GM18526 (cell line): ENCODE data around the gene KRTAP10-9.

Experiments
- POLR2A ChIP-seq: IDR thresholded peaks from 3 replicates; pipeline ENCODE4 v1.6.1; 2011; ENCODE audit not compliant: insufficient read length; ENCODE audit errors: extremely low read depth

The KRTAP10-9 gene

DNA sequence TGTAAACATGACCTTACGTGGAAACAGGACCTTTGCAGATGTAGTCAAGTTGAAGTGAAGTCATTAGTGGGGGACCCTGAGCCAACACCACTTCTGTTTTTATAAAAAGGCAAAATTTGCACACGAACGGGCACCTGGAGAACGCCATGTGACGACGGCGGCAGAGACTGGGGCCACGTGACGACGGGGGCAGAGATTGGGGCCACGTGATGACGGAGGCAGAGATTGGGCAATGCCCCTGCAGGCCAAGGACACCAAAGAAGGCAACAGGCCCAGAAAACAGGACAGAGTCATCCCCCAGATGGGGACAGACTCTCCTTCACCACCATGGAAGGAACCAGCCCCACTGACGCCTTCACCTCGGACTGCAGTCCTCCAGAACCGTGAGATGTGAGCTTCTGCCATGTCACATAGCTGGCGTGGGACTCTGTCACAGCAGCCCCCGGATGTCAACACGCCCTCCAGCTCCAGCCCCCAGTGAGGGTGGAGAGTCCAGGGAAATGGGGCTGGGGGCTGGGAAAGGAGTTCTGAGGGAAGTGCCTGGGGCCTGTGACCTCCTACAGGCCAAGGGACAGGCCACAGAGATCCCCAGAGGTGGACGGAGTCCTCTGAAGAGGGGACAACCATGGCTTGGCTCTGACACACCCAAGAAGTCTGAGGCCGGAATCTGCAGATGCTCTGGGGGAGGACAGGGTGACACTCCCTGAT is 23.5 kb downstream of the KRTAP10-9 start:
- no peak for TF ChIP-seq POLR2A

DNA sequence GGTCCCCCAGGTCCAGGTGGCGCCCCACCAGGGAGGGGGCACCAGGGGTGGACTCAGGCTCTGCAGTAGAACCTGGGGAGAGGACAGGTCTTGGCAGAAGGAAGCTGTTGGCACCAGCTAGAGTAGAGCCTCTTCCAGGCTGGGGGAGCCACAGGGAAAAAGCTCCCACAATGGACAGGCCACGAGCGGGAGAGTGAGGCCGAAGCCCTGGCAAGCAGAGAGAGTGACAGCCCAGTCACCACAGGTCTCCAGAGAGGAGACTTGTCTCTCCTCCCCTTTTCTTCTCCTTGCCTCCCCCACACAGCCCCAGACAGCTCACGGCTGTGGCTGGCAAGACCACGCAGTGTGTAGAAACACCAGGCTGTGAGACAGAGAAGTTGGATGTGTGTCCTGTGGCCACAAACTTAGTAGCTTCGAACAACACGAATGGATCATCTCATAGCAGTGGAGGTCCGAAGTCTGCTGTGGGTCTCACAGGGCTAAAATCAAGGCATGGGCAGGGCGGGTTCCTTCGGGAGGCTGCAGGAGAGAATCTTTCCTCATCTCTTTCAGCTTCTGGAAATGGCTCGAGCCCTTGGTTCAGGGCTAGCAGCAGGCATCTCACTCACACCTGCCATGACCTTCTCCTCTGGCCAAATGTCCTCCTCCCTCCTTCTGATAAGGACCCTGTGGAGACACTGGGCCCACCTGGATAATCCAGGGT is 24.2 kb downstream of the KRTAP10-9 start:
- TF ChIP-seq POLR2A: no peak

DNA sequence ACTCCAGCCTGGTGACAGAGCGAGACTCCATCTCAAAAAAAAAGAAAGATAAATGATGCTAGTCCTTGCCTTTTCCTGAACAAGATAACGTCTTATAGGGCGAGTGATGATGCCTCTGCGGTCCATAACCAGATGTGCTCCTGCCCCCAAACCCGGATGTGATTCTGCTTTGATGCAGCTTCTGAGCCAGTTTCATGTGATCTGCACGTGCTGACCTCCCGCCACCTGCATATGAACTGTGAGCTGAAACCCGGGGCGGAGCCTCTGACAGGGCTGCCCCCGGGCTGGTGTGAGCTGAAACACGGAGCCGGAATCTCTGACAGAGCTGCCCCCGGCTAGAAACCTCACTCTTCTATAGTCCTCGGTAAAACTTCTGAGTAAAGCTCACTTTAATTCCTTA is 26.2 kb downstream of the KRTAP10-9 start:
- TF ChIP-seq POLR2A: no peak

DNA sequence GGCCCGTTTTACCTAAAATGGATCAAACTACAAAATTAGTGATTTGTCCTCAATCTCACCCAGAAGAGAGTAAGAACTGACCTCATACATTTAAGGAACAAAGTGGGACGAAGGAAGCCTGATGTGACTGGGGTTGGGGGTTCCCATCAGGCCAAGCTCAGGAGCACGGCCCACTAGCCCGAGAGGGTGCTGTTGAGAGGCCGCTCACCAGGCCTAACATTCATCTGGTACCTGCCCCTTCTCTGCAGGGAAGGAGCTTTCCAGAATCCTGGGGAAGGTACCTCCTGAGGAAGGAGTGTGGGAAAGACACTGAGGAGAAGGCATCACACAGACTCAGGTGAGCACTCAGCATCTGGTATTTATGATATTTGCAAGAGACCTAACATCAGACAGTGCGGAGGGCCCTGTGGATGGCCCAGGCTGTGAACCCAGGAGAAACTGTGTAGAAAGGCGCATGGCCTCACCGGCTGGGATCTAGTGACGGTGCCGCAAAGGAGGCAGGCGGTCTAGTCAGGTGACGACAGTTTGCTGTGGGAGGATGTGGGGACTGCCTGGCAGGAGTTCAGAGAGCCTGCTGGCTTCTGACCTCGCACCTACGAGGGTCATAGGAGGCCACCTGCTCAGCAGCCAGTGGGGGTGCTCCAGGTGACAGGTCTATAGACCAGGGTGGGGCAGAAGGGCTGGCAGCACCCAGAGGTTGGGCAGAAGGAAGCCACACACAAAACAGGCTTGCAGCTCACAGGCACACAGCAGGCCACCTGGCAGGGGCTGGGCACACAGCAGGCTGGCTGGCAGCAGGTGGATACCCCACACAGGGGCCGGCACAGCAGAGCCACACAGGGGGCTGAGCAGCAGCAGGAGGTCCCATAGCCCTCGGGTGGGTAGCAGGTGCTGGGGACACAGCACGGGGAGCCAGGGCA is 27.0 kb downstream of the KRTAP10-9 start:
- no peak for TF ChIP-seq POLR2A

DNA sequence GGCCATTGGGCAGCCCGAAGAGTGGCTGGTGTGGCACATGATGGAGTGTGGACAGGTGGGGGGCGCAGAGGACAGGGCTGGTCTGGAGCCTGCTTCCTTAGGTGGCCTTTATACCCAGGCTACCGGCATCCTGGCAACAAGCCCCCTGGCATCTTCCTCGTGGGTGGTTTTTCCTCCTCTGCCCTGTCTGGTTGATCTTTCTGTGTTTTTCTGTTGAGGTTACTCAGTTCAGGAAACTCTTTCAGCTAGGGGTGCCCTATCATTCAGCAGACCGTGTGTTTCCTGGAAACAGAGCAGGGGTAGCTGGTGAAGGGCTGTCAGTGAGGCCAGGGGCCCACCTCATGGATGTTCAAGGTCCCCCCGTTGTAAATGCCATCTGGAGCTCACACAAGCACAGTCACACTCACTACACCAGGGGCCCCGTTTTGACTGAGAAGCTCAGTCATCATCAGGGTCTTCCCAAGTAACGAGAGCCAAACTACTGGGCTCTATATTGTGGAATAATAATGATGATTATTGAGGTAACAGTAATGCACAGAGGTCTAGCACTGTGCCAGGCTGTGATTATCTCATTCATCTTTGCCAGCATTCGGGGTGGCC is 27.8 kb downstream of the KRTAP10-9 start, which contains the start of gene KRTAP12-4:
Gene KRTAP12-4, minus strand, starts transcription at position 84 of the 600 bp plus-strand sequence. Its CDS starts 45 bp downstream, at position 39.
- TF ChIP-seq POLR2A: no peak

DNA sequence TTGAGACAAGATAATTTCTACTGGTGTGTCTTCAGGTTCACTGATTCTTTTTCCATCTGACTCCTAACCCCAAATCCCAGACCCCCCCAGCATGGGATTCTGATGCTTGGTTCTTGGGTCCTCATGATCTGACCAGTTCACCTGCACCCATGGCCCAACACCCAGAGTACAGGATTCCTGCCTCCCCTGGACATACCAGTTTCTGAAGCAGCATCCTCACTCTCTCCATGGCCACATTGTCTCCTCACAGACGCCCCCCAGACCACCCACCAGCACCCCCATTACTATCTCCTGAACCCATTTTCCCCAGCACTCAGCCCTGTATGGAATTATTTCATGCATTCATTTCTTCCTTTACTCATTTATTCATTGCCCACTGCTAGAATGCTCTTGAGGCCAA is 30.0 kb downstream of the KRTAP10-9 start:
- TF ChIP-seq POLR2A: no peak

DNA sequence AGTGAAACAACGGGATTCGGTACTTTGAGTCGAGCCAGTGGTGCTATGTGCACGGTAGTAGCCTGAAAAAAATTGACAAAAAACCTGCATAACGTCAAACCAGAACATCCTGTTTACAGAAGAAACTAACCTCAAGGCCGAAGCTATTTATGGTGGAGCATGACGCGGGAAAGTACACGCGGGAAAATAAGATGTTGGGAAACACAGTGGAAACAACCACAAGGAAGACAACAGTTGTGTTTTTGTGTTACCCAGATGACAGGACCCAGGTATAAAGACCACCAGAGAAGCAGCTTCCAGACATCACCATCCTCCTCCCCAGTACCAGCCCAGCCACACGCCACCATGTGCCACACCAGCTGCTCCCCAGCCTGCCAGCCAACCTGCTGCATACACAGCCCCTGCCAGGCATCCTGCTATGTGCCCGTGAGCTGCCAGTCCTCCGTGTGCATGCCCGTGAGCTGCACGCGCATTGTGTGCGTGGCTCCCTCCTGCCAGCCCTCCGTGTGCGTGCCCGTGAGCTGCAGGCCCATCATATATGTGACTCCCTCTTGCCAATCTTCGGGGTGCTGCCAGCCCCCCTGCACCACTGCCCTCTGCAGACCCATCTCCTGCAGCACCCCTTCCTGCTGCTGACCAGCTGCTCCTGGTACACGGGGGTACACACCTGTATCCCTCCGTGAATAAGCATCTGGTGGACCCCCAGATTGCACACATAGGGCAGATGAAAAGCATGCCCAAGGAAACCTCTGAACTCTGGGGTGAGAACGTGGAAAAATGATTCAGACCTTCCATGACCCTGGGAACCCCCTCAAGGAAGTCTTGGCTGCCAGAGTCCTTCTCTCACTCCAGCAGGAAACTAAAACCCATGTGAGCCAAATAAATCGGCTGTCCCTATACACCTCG is 31.0 kb downstream of the KRTAP10-9 start, which contains the start of gene KRTAP12-3:
Gene KRTAP12-3, plus strand, starts transcription at position 298 of the 906 bp plus-strand sequence. Its CDS starts 48 bp downstream, at position 346.
- TF ChIP-seq POLR2A: no peak

DNA sequence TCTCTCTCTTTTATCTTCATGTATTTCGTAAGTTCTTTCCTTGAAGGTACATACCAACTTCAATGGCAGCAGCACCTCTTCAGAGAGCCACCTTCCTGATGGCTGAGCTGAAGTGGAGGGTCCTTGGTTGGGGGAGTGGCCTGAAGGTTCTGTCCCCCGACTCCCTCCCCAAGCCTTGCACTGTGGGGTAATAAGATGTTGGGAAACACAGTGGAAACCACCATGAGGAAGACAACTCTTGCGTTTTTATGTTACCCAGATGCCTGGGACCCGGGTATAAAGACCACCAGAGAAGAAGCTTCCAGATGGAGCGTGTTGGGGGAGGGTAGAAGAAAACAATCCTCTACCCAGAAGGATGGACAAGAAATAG is 31.6 kb downstream of the KRTAP10-9 start:
- TF ChIP-seq POLR2A: no peak

DNA sequence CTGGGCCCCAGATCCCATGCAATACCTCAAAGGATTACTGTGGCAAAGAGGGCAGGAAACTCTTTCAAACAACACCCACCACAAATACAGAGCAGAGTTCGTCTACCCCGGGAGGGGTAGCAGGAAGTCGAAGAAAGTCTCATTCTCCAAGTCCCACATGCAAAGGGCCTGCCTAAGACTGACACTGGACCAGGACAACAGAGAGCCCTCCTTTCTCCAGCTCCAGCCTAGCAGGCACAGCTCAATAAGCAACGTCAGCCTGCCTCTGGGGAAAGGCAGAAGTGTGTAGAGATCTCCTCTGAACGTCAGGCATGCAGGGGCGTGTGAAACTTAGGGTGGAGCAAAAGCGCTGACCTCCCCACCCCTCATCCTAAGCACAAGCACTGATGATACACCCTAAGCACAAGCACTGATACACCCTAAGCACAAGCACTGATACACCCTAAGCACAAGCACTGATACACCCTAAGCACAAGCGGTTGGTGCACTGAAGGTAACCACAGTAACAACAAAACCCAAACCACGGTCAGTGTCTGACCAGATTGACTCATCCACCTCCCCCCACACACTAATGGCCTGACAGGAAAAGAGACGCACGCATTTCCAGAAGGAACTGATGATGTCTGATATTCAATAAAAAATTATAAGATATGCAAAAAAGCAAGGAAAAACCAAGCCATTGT is 32.2 kb downstream of the KRTAP10-9 start:
- no peak for TF ChIP-seq POLR2A

DNA sequence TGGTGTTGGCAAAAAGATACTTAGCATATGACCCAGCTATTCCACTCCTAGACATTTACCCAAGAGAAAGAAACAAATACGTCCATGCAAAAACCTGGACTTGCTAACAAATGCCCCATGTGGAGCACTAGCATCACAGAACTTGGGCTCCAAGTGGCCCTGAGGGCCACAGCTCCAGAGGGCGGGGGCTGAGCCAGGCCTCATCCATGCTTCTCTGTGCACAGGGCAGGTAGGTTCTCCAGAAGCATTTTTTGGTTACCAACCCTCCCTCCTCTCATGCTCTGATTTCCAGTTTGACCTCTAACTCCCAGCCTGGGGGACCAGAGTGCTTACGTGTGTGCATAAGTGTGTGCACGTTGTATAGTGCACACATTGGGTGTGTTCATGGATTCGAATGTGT is 37.8 kb downstream of the KRTAP10-9 start:
- TF ChIP-seq POLR2A: no peak

DNA sequence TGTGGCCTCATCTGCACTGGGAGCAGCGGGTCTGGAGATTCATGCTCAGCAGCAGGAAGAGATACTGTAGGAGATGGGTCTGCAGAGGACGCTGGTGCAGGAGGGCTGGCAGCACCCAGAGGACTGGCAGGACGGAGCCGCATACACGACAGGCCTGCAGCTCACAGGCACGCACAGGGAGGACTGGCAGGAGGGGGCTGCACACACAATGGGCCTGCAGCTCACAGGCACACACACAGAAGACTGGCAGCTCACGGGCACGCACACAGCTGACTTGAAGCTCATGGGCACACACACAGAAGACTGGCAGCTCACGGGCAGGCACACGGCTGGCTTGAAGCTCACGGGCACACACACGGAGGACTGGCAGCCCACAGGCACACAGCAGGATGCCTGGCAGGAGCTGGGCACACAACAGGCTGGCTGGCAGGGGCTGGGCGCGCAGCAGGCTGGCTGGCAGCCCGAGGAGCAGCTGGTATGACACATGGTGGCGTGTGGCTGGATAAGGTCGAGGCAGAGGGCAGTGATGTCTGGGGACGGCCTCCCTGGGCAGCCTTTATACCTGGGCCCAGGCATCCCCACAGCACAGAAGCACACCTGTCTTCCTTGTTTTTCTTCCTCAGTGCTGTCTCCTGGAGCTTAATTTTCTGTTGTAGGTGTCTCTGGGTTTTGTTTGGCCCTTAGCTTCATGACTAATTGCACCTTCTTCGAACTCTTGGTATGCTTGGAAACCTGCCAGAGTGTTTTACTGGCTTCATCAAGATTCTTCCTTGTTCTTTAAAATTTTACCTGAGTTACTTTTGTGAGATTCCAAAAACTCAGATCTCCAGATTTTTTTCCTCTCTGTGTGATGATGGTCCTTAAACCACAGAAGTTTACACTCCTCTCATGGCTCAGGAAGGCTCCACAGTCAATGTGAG is 39.8 kb downstream of the KRTAP10-9 start, which contains the start of gene KRTAP12-2:
Gene KRTAP12-2, minus strand, starts transcription at position 527 of the 920 bp plus-strand sequence. Its CDS starts 41 bp downstream, at position 486.
- TF ChIP-seq POLR2A: no peak

DNA sequence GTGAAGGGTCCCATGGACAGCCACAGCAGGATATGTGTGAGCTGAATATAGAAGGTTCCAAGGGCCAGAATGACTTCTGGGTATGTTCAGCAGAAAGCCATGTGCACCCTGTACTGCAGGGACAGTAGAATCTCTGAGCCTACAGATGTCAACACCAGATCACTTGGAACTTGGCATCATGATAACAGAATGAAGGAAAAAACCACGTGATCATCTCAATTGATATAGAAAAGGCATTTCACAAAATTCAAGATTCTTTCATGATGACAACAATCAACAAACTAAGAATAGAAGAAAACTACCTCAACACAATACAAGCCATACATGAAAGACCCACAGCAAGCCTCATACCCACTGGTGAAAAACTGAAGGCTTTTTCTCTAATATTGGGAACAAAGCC is 40.7 kb downstream of the KRTAP10-9 start:
- TF ChIP-seq POLR2A: no peak
